ENCODE results near the gene EVA1A.

The EVA1A gene

GRCh38 chr2:75579186-75579585 lies 18.4 kb upstream of the EVA1A start:
- H3K27ac Mint-ChIP-seq, result no peak overlapping the region
- ATAC-seq (replicated peaks) (no peak), DNase-seq (no peak)
- H3K27me3 Mint-ChIP-seq, result peaks cover 18 to 40% of the 10 kb centered on the region in 2 donors
- no peak overlapping the region for H3K4me3 Mint-ChIP-seq
- H3K4me1 Mint-ChIP-seq (ENCODE audit: low read depth in 2 of 2), result no peaks in the 10 kb centered on the region
- H3K9me3 Mint-ChIP-seq, result no peaks in the 10 kb centered on the region
- H3K36me3 Mint-ChIP-seq (ENCODE audit: insufficient read depth), result no peaks in the 10 kb centered on the region

DNA sequence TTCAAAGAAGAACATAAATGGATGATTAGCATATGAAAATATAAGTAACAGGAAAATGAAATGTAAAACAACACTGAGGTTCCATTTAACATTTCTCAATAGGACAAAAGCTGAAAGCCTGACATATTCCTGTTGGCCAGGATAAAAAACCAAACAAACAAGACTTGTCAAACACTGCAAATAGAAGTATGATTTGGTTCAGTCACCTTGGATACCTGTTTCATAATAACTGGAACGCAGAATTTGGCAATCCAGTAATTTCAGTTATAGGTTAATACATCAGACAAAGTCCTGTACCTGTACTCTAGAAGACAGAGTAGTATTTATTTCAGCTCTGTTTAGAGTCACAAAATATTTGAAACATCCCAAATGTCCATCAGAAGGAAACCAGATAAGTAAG lies 16.5 kb upstream of the EVA1A start:
- H3K9me3 Mint-ChIP-seq, result no peaks in the 10 kb centered on the region
- H3K4me1 Mint-ChIP-seq (ENCODE audit: low read depth in 2 of 2), result no peaks in the 10 kb centered on the region
- H3K4me3 Mint-ChIP-seq, result no peak overlapping the region
- ATAC-seq (replicated peaks) (no peak), DNase-seq (no peak)
- H3K36me3 Mint-ChIP-seq (ENCODE audit: insufficient read depth), result no peaks in the 10 kb centered on the region
- no peak overlapping the region for H3K27ac Mint-ChIP-seq
- H3K27me3 Mint-ChIP-seq, result peaks cover 18 to 45% of the 10 kb centered on the region in 2 donors

GRCh38 chr2:75574106-75574505 lies 13.4 kb upstream of the EVA1A start:
- ATAC-seq (replicated peaks), result no peak
- H3K27ac Mint-ChIP-seq, result no peak overlapping the region

GRCh38 chr2:75573145-75573878 lies 12.6 kb upstream of the EVA1A start:
- H3K27ac Mint-ChIP-seq, result no peak overlapping the region
- H3K4me3 Mint-ChIP-seq, result no peak overlapping the region
- H3K36me3 Mint-ChIP-seq (ENCODE audit: insufficient read depth), result no peaks in the 10 kb centered on the region
- peaks cover 23 to 48% of the 10 kb centered on the region in 2 donors for H3K27me3 Mint-ChIP-seq
- DNase-seq (no peak), ATAC-seq (replicated peaks) (no peak)
- H3K4me1 Mint-ChIP-seq (ENCODE audit: low read depth in 2 of 2), result no peaks in the 10 kb centered on the region
- H3K9me3 Mint-ChIP-seq, result peaks cover 0 to 7% of the 10 kb centered on the region in 2 donors

More at GRCh38 chr2:75574106-75574505, 13.4 kb upstream of the EVA1A start:
- H3K4me3 Mint-ChIP-seq, result no peak overlapping the region
- H3K36me3 Mint-ChIP-seq (ENCODE audit: insufficient read depth), result no peaks in the 10 kb centered on the region
- H3K27me3 Mint-ChIP-seq, result peaks cover 22 to 45% of the 10 kb centered on the region in 2 donors
- DNase-seq, result no peak
- no peaks in the 10 kb centered on the region for H3K4me1 Mint-ChIP-seq (ENCODE audit: low read depth in 2 of 2)
- H3K9me3 Mint-ChIP-seq, result peaks cover 0 to 7% of the 10 kb centered on the region in 2 donors

- DNase-seq (no peak), ATAC-seq (replicated peaks) (no peak)
- Mint-ChIP-seq H3K4me3 (no peak overlapping the region), H3K27me3 (peaks cover 23 to 56% of the 10 kb centered on the region in 2 donors), H3K4me1 (ENCODE audit: low read depth in 2 of 2) (no peaks in the 10 kb centered on the region), H3K36me3 (ENCODE audit: insufficient read depth) (no peaks in the 10 kb centered on the region), H3K27ac (no peak overlapping the region), H3K9me3 (peaks cover 0 to 7% of the 10 kb centered on the region in 2 donors)
Measured at GRCh38 chr2:75571730-75572430, 11.1 kb upstream of the EVA1A start.

DNA sequence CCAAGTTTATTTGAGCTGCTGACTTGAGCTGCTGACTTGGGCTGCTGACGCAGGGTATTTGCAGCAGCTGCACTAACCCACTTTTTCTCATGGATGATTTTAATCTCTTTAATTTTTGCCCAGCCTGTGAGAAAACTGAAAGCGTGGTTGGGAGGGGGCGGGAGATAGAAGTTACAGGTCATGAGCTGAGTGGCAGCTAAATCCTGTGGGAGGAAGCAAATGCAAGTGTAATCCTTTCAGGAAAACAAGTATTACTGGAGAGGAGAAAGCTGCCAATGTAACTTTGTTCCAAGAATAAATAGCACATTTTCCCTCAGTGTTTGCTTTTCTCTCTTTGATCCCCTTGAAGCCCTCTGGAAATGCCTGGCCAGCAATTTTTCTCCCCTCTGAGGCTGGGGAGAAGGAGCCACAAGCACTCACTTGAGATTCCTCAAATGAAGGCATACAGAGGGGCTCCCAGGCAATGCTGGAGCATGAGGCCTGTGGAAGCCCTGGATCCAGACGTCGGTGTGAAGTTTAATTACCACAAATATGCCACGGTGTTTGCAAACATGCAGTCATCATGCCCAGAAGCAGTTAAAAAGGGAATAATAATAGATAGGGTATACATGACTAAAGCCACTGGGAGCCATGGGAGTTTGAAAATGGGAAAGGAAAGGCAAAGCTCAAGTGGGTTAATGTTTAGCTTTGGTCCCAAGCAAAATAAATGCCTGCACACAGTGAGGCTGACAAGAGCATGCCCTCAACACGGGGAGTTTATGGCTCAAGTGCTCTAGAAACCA lies 10.4 kb upstream of the EVA1A start:
- no peak for DNase-seq
- no peaks in the 10 kb centered on the region for H3K4me1 Mint-ChIP-seq (ENCODE audit: low read depth in 2 of 2)
- H3K9me3 Mint-ChIP-seq, result peaks cover 0 to 7% of the 10 kb centered on the region in 2 donors
- H3K36me3 Mint-ChIP-seq (ENCODE audit: insufficient read depth), result no peaks in the 10 kb centered on the region
- peaks cover 23 to 50% of the 10 kb centered on the region in 2 donors for H3K27me3 Mint-ChIP-seq
- no peak overlapping the region for H3K27ac Mint-ChIP-seq
- ATAC-seq (replicated peaks), result no peak
- no peak overlapping the region for H3K4me3 Mint-ChIP-seq

GRCh38 chr2:75570024-75570947 lies 9.5 kb upstream of the EVA1A start:
- no peak overlapping the region for H3K4me3 Mint-ChIP-seq
- DNase-seq (no peak), ATAC-seq (replicated peaks) (no peak)
- H3K27ac Mint-ChIP-seq, result no peak overlapping the region
- H3K27me3 Mint-ChIP-seq, result peaks cover 23 to 58% of the 10 kb centered on the region in 2 donors
- H3K9me3 Mint-ChIP-seq, result peaks cover 0 to 7% of the 10 kb centered on the region in 2 donors
- H3K4me1 Mint-ChIP-seq (ENCODE audit: low read depth in 2 of 2), result no peaks in the 10 kb centered on the region
- no peaks in the 10 kb centered on the region for H3K36me3 Mint-ChIP-seq (ENCODE audit: insufficient read depth)

GRCh38 chr2:75569546-75569945 lies 8.8 kb upstream of the EVA1A start:
- H3K27me3 Mint-ChIP-seq, result peaks cover 23 to 66% of the 10 kb centered on the region in 2 donors
- no peaks in the 10 kb centered on the region for H3K4me1 Mint-ChIP-seq (ENCODE audit: low read depth in 2 of 2)
- H3K36me3 Mint-ChIP-seq (ENCODE audit: insufficient read depth), result no peaks in the 10 kb centered on the region
- no peak for ATAC-seq (replicated peaks)
- no peak overlapping the region for H3K27ac Mint-ChIP-seq
- H3K4me3 Mint-ChIP-seq, result no peak overlapping the region
- DNase-seq, result no peak
- peaks cover 0 to 7% of the 10 kb centered on the region in 2 donors for H3K9me3 Mint-ChIP-seq

DNA sequence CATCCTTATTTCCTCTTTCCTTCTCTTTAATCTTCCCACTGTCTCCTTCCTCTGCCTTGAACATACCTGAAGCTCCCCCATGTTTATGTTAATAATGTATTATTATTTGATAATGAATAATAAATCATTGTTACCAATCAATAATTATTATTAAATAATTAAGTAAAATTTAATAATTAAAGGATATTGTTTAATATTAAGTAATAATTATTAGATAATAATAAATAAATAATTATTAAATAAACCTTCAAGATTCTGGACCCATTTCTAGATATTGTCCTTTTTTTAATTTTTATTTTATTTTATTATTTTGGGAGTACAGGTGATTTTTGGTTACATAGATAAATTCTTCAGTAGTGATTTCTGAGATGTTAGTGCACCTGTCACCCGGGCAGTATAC lies 7.4 kb upstream of the EVA1A start:
- H3K9me3 Mint-ChIP-seq, result peaks cover 0 to 7% of the 10 kb centered on the region in 2 donors
- H3K27ac Mint-ChIP-seq, result no peak overlapping the region
- no peaks in the 10 kb centered on the region for H3K4me1 Mint-ChIP-seq (ENCODE audit: low read depth in 2 of 2)
- H3K36me3 Mint-ChIP-seq (ENCODE audit: insufficient read depth), result no peaks in the 10 kb centered on the region
- ATAC-seq (replicated peaks) (no peak), DNase-seq (no peak)
- peaks cover 29 to 78% of the 10 kb centered on the region in 2 donors for H3K27me3 Mint-ChIP-seq
- H3K4me3 Mint-ChIP-seq, result no peak overlapping the region

GRCh38 chr2:75565472-75566462 lies 5.0 kb upstream of the EVA1A start:
- ATAC-seq (replicated peaks) (no peak), DNase-seq (no peak)
- Mint-ChIP-seq H3K27ac (no peak overlapping the region), H3K27me3 (peaks cover 31 to 82% of the 10 kb centered on the region in 2 donors), H3K4me1 (ENCODE audit: low read depth in 2 of 2) (peaks cover 0 to 3% of the 10 kb centered on the region in 2 donors), H3K4me3 (no peak overlapping the region), H3K9me3 (peaks cover 0 to 7% of the 10 kb centered on the region in 2 donors), H3K36me3 (ENCODE audit: insufficient read depth) (no peaks in the 10 kb centered on the region)

GRCh38 chr2:75564713-75565359 lies 4.1 kb upstream of the EVA1A start:
- Mint-ChIP-seq H3K27me3 (peaks cover 31 to 85% of the 10 kb centered on the region in 2 donors), H3K4me3 (no peak overlapping the region), H3K4me1 (ENCODE audit: low read depth in 2 of 2) (peaks cover 0 to 7% of the 10 kb centered on the region in 2 donors), H3K9me3 (peaks cover 0 to 7% of the 10 kb centered on the region in 2 donors), H3K36me3 (ENCODE audit: insufficient read depth) (no peaks in the 10 kb centered on the region), H3K27ac (no peak overlapping the region)
- DNase-seq (no peak), ATAC-seq (replicated peaks) (no peak)

Measured in effector memory CD8-positive, alpha-beta T cell (primary cell).